Thymus (tissue), 11 donors: ENCODE data around the gene PHTF1. TPM values are rescaled to one million over a fixed set of nuclear protein-coding genes. Genes with fewer than 3 reads are reported as not detected.
A peak's percentile ranks its signal among the peaks of the same experiment; 100 is the strongest.

Experiments used
- DNase-seq, 9 donors: peaks; one replicate each; pipeline ENCODE4 v3.0.0-alpha.2; 2013; ENCODE audit warnings: low spot score in 9 of 9, low read depth in 6 of 9, missing footprints in 1 of 9
- H3K27ac ChIP-seq, 2 donors: one replicate each; pipeline ENCODE4 v1.5.1; 2013; ENCODE audit warnings: control low read depth in 1 of 2, low read depth in 1 of 2, low read length in 1 of 2, mild to moderate bottlenecking in 1 of 2, moderate library complexity in 1 of 2
- H3K27me3 ChIP-seq, 2 donors: one replicate each; pipeline ENCODE4 v1.5.1; 2013; ENCODE audit warnings: low read length in 1 of 2; ENCODE audit not compliant: control insufficient read depth in 2 of 2, insufficient read depth in 1 of 2
- H3K36me3 ChIP-seq, 2 donors: one replicate each; pipeline ENCODE4 v1.5.1; 2013; ENCODE audit warnings: low read length in 1 of 2, mild to moderate bottlenecking in 1 of 2, moderate library complexity in 1 of 2; ENCODE audit not compliant: control insufficient read depth in 2 of 2, insufficient read depth in 2 of 2
- H3K4me1 ChIP-seq, 2 donors: one replicate each; pipeline ENCODE4 v1.5.1; 2013; ENCODE audit warnings: low read length in 2 of 2; ENCODE audit not compliant: control insufficient read depth in 2 of 2, insufficient read depth in 2 of 2
- H3K4me3 ChIP-seq, 2 donors: one replicate each; pipeline ENCODE4 v1.5.1; 2013; ENCODE audit warnings: low read length in 2 of 2, control low read depth in 1 of 2, mild to moderate bottlenecking in 1 of 2
- H3K9me3 ChIP-seq, 2 donors: one replicate each; pipeline ENCODE4 v1.5.1; 2013; ENCODE audit warnings: low read length in 1 of 2, mild to moderate bottlenecking in 1 of 2; ENCODE audit not compliant: control insufficient read depth in 2 of 2, insufficient read depth in 1 of 2
- WGBS: extraction: QIAGEN DNeasy Blood & Tissue Kit; methylation state at CpG from one replicate; pipeline ENCODE4 v1.1.7; 2013; 5-methylcytosine and 5-hydroxymethylcytosine counted together
- polyA plus RNA-seq: library from polyadenylated mRNA; stranded (reverse); fragments of 200-250 nt; gene quantifications from one replicate; pipeline ENCODE4 v1.2.3, GENCODE V29; 2013
- total RNA-seq: library from RNA; stranded (reverse); fragments of 120-200 nt; gene quantifications from one replicate; pipeline ENCODE4 v1.2.4, GENCODE V29; 2013
- donor health status: healthy.

Gene PHTF1
- total and polyA plus RNA-seq, 2 donors = 6.1 to 9.8 TPM

DNA sequence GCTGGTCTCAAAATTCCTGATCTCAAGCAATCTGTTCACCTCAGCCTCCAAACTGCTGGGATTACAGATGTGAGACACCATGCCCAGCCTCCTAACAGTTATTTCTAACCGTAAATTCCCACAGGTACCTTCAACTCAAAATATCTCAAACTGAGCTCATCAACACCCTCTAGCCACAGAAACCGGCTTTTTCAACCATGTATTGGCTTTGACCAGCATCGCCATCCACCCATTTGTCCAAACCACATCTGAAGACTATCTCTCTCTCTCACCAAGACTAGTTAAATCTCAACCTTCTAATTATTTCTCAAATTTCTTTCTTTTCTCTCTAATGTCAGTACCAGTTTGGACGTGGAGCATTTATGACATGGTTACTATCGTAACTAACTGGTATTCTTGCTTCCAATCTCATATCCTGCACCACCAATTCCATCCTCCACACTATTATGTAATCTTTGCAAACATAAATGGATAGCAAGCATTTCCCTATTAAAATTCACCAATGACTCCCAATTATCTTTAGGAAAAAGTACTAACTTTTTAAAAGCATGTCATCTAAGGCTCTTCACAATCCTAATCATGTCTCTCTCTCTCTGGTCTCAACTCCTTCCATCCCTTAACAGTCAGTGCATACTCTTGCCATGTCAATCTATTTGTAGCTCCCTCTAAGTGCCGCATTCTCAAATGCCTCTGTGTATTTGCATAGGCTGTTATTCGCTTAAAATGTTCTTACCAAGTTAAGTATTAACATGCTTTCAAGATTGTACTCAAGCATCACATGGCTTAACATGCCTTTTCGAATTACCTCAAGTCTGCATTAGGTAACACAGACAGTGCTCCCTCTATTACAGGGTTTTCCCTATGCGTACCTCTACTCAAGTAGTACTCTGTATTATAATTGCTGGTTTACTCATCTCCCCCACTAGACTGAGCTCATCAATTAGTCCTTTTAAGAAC is 34.9 kb upstream of the PHTF1 start:
- no peak overlapping the region for H3K27ac ChIP-seq
- H3K27me3 ChIP-seq = no peaks in the 10 kb centered on the region
- H3K4me1 ChIP-seq = peaks cover 3 to 7% of the 10 kb centered on the region in 2 donors
- no peaks in the 10 kb centered on the region for H3K9me3 ChIP-seq
- no peak overlapping the region for H3K4me3 ChIP-seq
- H3K36me3 ChIP-seq = peaks cover 11 to 37% of the 10 kb centered on the region in 2 donors
- DNase-seq = no peak
- 98% methylated on average over 9 of the region's 9 CpGs for WGBS

DNA sequence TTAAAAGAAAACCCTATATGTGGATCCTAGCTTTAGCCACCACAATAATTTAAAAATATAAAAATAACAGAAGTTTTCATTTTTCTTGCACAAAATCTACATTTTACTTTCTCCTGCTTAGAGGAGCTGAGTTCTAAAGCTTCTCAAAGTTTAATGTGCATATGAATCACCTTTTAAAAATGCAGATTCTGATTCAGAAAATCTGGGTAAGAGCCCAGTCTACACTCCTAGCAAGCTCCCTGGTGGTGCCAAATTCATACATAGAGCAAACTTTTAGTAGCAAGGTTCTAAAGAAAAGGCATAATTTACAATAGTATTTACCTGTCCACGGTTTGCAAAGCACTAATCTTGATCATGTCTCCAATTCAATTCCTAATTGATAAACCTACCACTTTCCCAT is 33.7 kb upstream of the PHTF1 start:
- no peak overlapping the region for H3K27ac ChIP-seq
- WGBS = 100% methylated on average over 1 of the region's 1 CpG

DNA sequence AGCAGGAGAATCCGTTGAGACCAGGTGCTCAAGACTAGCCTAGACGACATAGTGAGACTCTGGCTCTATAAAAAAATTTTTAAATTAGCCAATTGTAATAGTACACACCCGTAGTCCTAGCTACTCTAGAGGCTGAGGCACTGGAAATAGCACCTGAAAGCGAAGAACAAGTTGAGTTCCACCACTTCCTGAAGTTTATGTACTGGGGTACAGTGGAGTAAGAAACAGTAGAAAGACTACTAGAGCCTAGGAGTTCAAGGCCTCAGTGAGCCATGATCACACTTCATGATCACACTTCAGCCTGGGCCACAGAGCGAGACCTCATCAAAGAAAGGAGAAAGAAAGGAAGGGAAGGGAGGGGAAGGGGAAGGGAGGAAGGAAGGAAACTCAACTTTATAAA is 33.2 kb upstream of the PHTF1 start:
- Histone ChIP-seq H3K36me3 (peaks cover 8 to 38% of the 10 kb centered on the region in 2 donors), H3K4me1 (peaks cover 3 to 7% of the 10 kb centered on the region in 2 donors), H3K27me3 (no peaks in the 10 kb centered on the region), H3K4me3 (no peak overlapping the region), H3K9me3 (no peaks in the 10 kb centered on the region), H3K27ac (peak overlapping the region in 1 of 2 donors; percentile 15)
- WGBS = 76% methylated on average over 5 of the region's 5 CpGs
- peak in 1 of 9 donors; percentile 35 for DNase-seq

More for the DNA sequence above, 33.7 kb upstream of the PHTF1 start:
- no peak for DNase-seq
- H3K27me3 ChIP-seq = no peaks in the 10 kb centered on the region
- H3K4me1 ChIP-seq = peaks cover 3 to 7% of the 10 kb centered on the region in 2 donors
- H3K36me3 ChIP-seq = peaks cover 11 to 40% of the 10 kb centered on the region in 2 donors
- H3K9me3 ChIP-seq = no peaks in the 10 kb centered on the region
- H3K4me3 ChIP-seq = no peak overlapping the region

DNA sequence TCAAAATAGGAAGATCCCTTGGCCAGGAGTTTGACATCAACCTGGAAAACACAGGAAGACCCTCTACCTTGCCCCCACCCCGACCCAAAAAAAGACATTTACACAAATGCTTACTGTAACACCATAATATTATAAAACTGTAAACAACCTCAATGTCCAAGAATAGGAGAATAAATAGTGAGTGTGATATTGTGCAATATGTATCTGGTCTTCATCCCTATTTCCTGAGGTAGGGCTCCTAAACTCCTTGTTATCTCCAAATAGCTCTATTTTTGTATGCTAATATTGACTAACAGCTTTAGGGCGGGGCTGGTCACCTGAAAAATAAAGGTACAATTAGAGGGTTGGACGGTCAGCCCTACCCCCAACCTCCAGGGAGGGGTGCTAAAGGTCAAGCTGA is 29.5 kb upstream of the PHTF1 start:
- no peak for DNase-seq
- H3K9me3 ChIP-seq = no peaks in the 10 kb centered on the region
- H3K4me3 ChIP-seq = no peak overlapping the region
- H3K36me3 ChIP-seq = peaks cover 4 to 18% of the 10 kb centered on the region in 2 donors
- WGBS = 98% methylated on average over 3 of the region's 3 CpGs
- no peaks in the 10 kb centered on the region for H3K27me3 ChIP-seq
- no peak overlapping the region for H3K27ac ChIP-seq
- peaks cover 11 to 14% of the 10 kb centered on the region in 2 donors for H3K4me1 ChIP-seq

DNA sequence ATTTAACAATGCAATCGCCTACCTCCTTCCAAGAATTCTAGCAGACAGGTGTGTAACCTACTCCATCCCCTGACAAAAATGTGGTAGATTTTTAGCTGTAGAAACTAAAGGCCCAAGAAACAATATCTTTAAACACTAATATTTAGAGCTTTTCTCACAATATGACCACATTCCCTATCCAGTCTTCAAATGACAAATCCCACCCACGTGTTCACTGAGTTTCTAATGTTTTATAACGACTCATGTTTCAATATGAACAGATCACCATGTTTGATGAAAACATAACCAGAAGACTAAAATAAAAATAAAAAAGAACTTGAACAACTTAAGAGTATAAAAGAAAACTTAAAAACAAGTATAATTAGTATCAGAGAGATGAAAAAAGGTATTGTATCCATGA is 28.4 kb upstream of the PHTF1 start:
- 92% methylated on average over 3 of the region's 3 CpGs for WGBS

DNA sequence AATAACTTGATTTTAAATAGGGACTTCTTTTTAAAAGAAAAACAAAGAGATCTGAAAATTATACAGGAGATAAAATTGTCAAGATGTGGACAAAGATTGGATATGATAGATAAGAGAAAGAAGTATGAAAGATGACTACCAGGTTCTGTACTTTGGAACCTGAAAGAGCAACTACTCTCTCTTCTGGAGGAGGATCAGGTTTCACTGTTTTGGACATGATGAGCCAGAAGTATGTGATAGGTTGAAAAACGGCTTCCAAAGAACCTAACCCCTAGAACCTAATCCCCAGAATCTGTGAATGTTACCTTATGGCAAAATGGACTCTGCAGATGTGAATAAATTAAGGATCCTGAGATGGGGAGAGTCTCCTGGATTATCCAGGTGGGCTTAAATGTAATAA is 26.8 kb upstream of the PHTF1 start:
- no peak overlapping the region for H3K27ac ChIP-seq
- peaks cover 13 to 21% of the 10 kb centered on the region in 2 donors for H3K4me1 ChIP-seq
- H3K4me3 ChIP-seq = no peak overlapping the region
- WGBS = 90% methylated on average over 1 of the region's 1 CpG
- no peak for DNase-seq
- no peaks in the 10 kb centered on the region for H3K27me3 ChIP-seq
- peaks cover 4 to 11% of the 10 kb centered on the region in 2 donors for H3K36me3 ChIP-seq
- H3K9me3 ChIP-seq = no peaks in the 10 kb centered on the region

More for the DNA sequence above, 28.4 kb upstream of the PHTF1 start:
- Histone ChIP-seq H3K27ac (no peak overlapping the region), H3K36me3 (peaks cover 4 to 13% of the 10 kb centered on the region in 2 donors), H3K9me3 (no peaks in the 10 kb centered on the region), H3K27me3 (no peaks in the 10 kb centered on the region), H3K4me1 (peaks cover 16 to 21% of the 10 kb centered on the region in 2 donors), H3K4me3 (no peak overlapping the region)
- DNase-seq = no peak

DNA sequence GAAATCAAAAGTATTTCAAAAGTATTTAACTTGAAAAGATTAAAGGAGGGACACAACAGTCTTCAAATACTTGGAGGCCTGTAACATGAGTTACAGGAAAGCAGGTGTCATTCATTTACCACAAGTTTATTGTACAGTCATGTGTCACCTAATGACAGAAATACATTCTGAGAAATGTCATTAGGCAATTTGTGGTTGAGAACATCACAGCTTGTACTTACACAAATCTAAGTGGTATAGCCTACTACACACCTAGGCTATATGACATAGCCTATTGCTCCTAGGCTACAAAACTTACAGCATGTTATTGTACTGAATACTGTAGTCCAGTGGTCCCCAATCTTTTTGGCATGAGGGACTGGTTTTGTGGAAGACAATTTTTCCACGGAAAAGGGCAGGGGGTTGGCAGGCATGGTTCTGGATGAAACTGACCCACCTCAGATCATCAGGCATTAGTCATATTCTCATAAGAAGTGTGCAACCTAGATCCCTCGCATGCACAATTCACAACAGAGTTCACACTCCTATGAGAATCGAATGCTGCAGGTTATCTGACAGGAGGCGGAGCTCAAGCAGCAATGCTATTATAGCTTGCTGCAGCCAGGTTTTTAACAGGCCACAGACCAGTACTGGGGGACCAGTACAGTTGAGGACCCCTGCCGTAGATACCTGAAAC is 25.0 kb upstream of the PHTF1 start:
- peaks cover 19 to 24% of the 10 kb centered on the region in 2 donors for H3K4me1 ChIP-seq

DNA sequence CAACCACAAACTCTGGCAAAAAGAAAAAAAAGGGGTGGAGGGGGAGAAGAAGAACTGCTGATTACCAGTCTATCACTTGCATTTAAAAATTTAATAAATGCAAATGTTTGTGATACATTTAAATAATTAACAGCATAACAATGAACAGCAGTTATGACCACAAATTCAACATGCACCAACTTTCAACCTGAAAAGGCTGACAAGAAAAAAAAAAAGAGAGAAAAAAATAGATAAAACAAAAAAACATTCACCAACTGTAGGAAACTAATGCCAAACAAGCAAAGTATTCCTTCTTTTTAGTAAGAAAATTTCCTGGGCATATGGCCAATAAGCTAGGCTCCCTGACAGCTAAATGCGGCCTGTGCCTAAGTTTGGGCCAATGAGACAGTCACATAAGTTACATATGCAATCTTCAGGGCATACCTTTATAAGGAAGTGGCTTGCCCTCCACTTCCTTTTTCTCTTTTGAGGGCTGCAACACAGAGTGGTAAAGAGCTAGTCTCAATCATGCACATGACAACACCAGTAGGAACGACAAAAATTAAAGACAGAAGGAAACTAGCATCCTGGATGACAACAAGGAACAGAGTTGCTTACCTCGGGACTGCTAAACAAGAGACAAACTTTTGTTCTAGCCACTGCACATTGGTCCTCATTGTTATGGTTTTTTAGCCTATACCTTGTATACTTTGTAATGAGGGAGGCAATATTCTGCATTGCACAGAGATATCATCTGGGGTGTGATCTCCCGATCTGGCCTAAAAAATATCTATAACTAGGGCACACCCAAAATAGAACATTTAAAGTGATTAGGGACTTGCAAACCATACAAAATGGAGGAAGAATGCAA is 24.2 kb upstream of the PHTF1 start:
- 6% methylated on average over 4 of the region's 4 CpGs for WGBS
- no peaks in the 10 kb centered on the region for H3K27me3 ChIP-seq
- peak overlapping the region; percentile 84 to 85 for H3K27ac ChIP-seq
- peaks cover 19 to 24% of the 10 kb centered on the region in 2 donors for H3K4me1 ChIP-seq
- H3K9me3 ChIP-seq = no peaks in the 10 kb centered on the region
- no peak overlapping the region for H3K4me3 ChIP-seq
- peaks cover 0 to 3% of the 10 kb centered on the region in 2 donors for H3K36me3 ChIP-seq
- DNase-seq = peak; percentile 34 to 89 (median 71)

More for the DNA sequence above, 25.0 kb upstream of the PHTF1 start:
- H3K9me3 ChIP-seq = no peaks in the 10 kb centered on the region
- H3K27ac ChIP-seq = peak overlapping the region; percentile 84 to 85
- H3K27me3 ChIP-seq = no peaks in the 10 kb centered on the region
- no peak overlapping the region for H3K4me3 ChIP-seq
- H3K36me3 ChIP-seq = peaks cover 1 to 8% of the 10 kb centered on the region in 2 donors
- 90% methylated on average over 5 of the region's 5 CpGs for WGBS
- peak in 2 of 9 donors; percentile 13 to 46 for DNase-seq
